ENCODE results near the gene GNG12. TPM values are rescaled to one million over a fixed set of nuclear protein-coding genes. Genes with fewer than 3 reads are reported as not detected.

GNG12 gene
- total and polyA plus RNA-seq, 10 donors, result 15.2 to 102 (median 76.2) TPM

DNA sequence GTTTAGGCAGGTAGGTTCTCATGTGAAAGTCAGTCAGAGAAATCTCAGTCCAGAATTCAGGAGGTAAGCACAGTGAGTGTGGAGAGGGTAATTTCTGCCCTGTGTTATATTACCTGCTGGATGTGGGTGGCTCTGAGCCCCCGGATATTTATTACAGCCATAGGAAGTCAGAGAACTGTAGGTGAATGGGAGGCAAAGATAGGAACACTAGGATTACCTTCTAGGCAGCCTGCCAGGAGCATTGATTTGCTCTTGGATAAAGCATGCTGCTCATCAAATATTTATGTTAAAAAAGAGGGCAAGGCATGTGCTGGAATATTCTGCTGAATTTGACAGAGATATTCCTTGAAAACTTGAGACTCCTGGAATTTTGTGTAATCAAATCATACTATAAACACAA lies 8.5 kb downstream of the GNG12 start:
- no peak for DNase-seq
- no peaks in the 10 kb centered on the region for H3K9me3 ChIP-seq
- peaks cover 0 to 14% (median 1%) of the 10 kb centered on the region in 6 donors for H3K4me1 ChIP-seq
- intact Hi-C loops (cut with DNase I; ENCODE audit: low total_unique reads), result no loop called here
- H3K4me3 ChIP-seq, result no peak overlapping the region
- H3K27me3 ChIP-seq (replicated peaks in 1 of 7), result peaks cover 0 to under 1% (median 0%) of the 10 kb centered on the region in 7 donors
- H3K36me3 ChIP-seq, result no peaks in the 10 kb centered on the region
- TF ChIP-seq POLR2AphosphoS5 (IDR thresholded peaks at IDR 0.05) (no peak), POLR2A (IDR thresholded peaks at IDR 0.05) (no peak)
- TF ChIP-seq, protein P1, sequence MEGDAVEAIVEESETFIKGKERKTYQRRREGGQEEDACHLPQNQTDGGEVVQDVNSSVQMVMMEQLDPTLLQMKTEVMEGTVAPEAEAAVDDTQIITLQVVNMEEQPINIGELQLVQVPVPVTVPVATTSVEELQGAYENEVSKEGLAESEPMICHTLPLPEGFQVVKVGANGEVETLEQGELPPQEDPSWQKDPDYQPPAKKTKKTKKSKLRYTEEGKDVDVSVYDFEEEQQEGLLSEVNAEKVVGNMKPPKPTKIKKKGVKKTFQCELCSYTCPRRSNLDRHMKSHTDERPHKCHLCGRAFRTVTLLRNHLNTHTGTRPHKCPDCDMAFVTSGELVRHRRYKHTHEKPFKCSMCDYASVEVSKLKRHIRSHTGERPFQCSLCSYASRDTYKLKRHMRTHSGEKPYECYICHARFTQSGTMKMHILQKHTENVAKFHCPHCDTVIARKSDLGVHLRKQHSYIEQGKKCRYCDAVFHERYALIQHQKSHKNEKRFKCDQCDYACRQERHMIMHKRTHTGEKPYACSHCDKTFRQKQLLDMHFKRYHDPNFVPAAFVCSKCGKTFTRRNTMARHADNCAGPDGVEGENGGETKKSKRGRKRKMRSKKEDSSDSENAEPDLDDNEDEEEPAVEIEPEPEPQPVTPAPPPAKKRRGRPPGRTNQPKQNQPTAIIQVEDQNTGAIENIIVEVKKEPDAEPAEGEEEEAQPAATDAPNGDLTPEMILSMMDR (IDR thresholded peaks at IDR 0.05 in 8 of 11, conservative IDR thresholded peaks at IDR 0.05 in 3 of 11), result no peak
- no peak overlapping the region for H3K27ac ChIP-seq
- 71 to 100% (median 92%) methylated on average over 1 of the region's 1 CpG for WGBS, 5 donors

- intact Hi-C loops (cut with DNase I; ENCODE audit: low total_unique reads), result no loop called here
- WGBS, 5 donors, result 84 to 96% (median 90%) methylated on average over 4 of the region's 4 CpGs
- H3K36me3 ChIP-seq, result no peaks in the 10 kb centered on the region
- H3K4me1 ChIP-seq, result peaks cover 0 to 16% (median 0%) of the 10 kb centered on the region in 6 donors
- no peak for DNase-seq
- H3K4me3 ChIP-seq, result no peak overlapping the region
- H3K27ac ChIP-seq, result no peak overlapping the region
- TF ChIP-seq POLR2A (IDR thresholded peaks at IDR 0.05), result no peak
- no peak for TF ChIP-seq POLR2AphosphoS5 (IDR thresholded peaks at IDR 0.05)
- TF ChIP-seq, protein P1 (IDR thresholded peaks at IDR 0.05 in 8 of 11, conservative IDR thresholded peaks at IDR 0.05 in 3 of 11), result no peak
- no peaks in the 10 kb centered on the region for H3K9me3 ChIP-seq
- no peaks in the 10 kb centered on the region for H3K27me3 ChIP-seq (replicated peaks in 1 of 7)
Observed at GRCh38 chr1:67823615-67824014, 9.7 kb downstream of the GNG12 start.

DNA sequence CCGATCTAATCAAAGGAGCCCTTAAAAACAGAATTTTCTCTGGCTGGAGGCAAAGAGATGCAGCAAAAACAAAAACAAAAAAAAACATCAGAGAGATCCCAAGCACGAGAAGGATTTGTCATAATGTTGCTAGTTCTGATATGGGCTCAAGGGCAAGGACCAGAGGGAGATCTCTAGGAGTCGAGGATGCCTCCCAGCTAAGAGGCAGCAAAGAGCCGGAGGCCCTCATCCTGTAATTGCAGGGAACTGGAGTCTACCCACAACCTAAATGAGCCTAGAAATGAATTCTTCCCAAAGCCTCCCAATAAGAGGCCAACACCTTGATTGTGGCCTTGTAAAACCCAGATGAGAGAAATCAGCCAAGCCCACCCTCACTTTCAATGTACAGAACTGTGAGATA lies 12.0 kb downstream of the GNG12 start:
- no peak for TF ChIP-seq POLR2AphosphoS5 (IDR thresholded peaks at IDR 0.05)
- no peak for TF ChIP-seq POLR2A (IDR thresholded peaks at IDR 0.05)
- TF ChIP-seq, protein P1 (IDR thresholded peaks at IDR 0.05 in 8 of 11, conservative IDR thresholded peaks at IDR 0.05 in 3 of 11), result no peak
- H3K4me3 ChIP-seq, result no peak overlapping the region
- WGBS, 5 donors, result 75 to 86% (median 84%) methylated on average over 4 of the region's 4 CpGs
- no peaks in the 10 kb centered on the region for H3K27me3 ChIP-seq (replicated peaks in 1 of 7)
- H3K36me3 ChIP-seq, result peaks cover 0 to 3% (median 0%) of the 10 kb centered on the region in 6 donors
- no peak for DNase-seq
- intact Hi-C loops (cut with DNase I; ENCODE audit: low total_unique reads), result no loop called here
- H3K27ac ChIP-seq, result no peak overlapping the region
- H3K4me1 ChIP-seq, result peaks cover 0 to 11% (median under 1%) of the 10 kb centered on the region in 6 donors
- H3K9me3 ChIP-seq, result peaks cover 0 to 10% (median 0%) of the 10 kb centered on the region in 8 donors

- DNase-seq, result no peak
- H3K4me3 ChIP-seq, result no peak overlapping the region
- no peaks in the 10 kb centered on the region for H3K27me3 ChIP-seq (replicated peaks in 1 of 7)
- peaks cover 0 to 10% (median 0%) of the 10 kb centered on the region in 8 donors for H3K9me3 ChIP-seq
- TF ChIP-seq POLR2A (IDR thresholded peaks at IDR 0.05), result no peak
- TF ChIP-seq, protein P1 (IDR thresholded peaks at IDR 0.05 in 8 of 11, conservative IDR thresholded peaks at IDR 0.05 in 3 of 11), result no peak
- TF ChIP-seq POLR2AphosphoS5 (IDR thresholded peaks at IDR 0.05), result no peak
- H3K36me3 ChIP-seq, result peaks cover 0 to 3% (median 0%) of the 10 kb centered on the region in 6 donors
- H3K27ac ChIP-seq, result no peak overlapping the region
- 79 to 90% (median 83%) methylated on average over 8 of the region's 8 CpGs for WGBS, 5 donors
- intact Hi-C loops (cut with DNase I; ENCODE audit: low total_unique reads), result no loop called here
- peaks cover 0 to 36% (median 8%) of the 10 kb centered on the region in 6 donors for H3K4me1 ChIP-seq
Observed at GRCh38 chr1:67818725-67819301, 14.5 kb downstream of the GNG12 start.
